HUES6 (cell line): ENCODE results near the gene LRRC25.

Experiments
- H3K27ac ChIP-seq: 2 replicates; pipeline ENCODE4 v1.7.0; 2013; ENCODE audit warnings: low read depth, mild to moderate bottlenecking, low read length, inconsistent platforms
- H3K27me3 ChIP-seq: 2 replicates; pipeline ENCODE4 v1.6.1; 2013; ENCODE audit warnings: low read length; ENCODE audit not compliant: control insufficient read depth, insufficient read depth
- H3K36me3 ChIP-seq: 2 replicates; pipeline ENCODE4 v1.6.1; 2013; ENCODE audit warnings: low read length; ENCODE audit not compliant: control insufficient read depth, insufficient read depth
- H3K4me1 ChIP-seq: 2 replicates; pipeline ENCODE4 v1.6.1; 2013; ENCODE audit warnings: low read length; ENCODE audit not compliant: control insufficient read depth, insufficient read depth
- H3K4me3 ChIP-seq: 2 replicates; pipeline ENCODE4 v1.5.1; 2013; ENCODE audit warnings: low read depth, low read length
- H3K9ac ChIP-seq: one replicate; pipeline ENCODE4 v1.6.1; 2013; ENCODE audit warnings: mild to moderate bottlenecking, low read length
- H3K9me3 ChIP-seq: 2 replicates; pipeline ENCODE4 v1.6.1; 2013; ENCODE audit warnings: low read depth, low read length; ENCODE audit not compliant: control insufficient read depth, insufficient read depth

Gene LRRC25

DNA sequence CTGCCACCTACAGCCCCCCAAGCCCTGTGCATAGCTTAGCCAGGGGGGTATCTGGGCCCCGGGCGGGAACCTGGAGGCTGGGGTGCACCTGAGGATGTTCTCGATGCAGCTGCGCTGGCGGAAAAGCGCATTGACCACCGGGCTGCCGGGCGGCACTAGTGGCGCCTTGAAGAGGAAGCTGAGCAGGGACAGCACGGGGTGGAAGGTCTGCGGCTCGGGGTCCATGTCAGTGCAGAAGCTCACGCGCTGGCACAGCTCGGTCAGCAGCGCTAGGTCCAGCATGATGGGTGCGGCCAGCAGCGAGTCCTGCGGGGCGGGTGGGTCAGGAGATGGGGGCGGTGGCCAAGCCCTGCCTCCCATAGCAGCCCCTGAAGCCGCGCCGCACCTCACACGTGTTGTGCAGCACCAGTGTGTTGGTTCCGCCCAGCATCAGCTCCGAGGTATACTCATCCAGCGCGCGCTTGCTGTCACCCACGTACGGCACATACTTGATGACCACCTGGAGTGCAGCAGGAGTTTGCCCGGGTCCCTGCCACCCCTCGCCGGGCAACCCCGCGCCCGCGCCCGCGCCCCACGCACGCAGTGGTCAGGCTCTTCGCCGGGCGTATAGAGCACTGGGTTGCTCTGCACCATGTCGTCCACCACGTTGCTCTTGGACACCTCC, 37.9 kb upstream of the LRRC25 start:
- no peak overlapping the region for H3K9ac ChIP-seq

DNA sequence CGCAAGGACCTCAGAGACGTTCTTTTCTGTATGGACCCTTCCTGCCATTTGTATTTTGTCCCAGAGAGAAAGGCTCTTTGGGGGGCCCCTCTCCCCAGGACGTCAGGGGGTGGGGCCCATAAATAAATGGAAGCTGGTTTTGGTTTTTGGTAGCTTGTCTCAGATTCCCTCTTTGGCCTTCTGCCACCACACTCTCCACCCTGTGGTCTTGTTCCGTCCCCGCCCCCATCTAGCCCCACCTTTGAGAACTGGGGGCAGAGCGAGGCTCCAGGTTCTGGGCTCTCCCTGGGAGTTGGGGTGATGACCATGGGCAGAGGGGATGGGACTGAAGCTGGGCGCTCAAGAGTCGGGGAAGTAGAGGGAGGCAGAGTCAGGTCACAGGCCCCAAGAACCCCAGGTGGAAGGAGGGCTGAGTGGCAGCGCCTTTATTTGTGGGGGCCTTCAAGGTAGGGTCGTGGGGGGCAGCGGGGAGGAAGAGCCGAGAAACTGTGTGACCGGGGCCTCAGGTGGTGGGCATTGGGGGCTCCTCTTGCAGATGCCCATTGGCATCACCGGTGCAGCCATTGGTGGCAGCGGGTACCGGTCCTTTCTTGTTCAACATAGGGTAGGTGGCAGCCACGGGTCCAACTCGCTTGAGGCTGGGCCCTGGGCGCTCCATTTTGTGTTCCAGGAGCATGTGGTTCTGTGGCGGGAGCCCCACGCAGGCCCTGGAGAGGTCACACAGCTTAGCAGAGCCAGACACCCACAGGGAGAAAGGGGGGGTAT, 37.2 kb upstream of the LRRC25 start:
- H3K9ac ChIP-seq = peak overlapping the region; percentile 22
- peak overlapping the region; percentile 63 for H3K4me3 ChIP-seq
- no peak overlapping the region for H3K27ac ChIP-seq

More for the DNA sequence above, 37.9 kb upstream of the LRRC25 start:
- H3K4me1 ChIP-seq = peaks cover 56% of the 10 kb centered on the region
- no peaks in the 10 kb centered on the region for H3K27me3 ChIP-seq
- no peak overlapping the region for H3K27ac ChIP-seq
- H3K4me3 ChIP-seq = no peak overlapping the region
- no peaks in the 10 kb centered on the region for H3K9me3 ChIP-seq
- H3K36me3 ChIP-seq = peaks cover 20% of the 10 kb centered on the region

DNA sequence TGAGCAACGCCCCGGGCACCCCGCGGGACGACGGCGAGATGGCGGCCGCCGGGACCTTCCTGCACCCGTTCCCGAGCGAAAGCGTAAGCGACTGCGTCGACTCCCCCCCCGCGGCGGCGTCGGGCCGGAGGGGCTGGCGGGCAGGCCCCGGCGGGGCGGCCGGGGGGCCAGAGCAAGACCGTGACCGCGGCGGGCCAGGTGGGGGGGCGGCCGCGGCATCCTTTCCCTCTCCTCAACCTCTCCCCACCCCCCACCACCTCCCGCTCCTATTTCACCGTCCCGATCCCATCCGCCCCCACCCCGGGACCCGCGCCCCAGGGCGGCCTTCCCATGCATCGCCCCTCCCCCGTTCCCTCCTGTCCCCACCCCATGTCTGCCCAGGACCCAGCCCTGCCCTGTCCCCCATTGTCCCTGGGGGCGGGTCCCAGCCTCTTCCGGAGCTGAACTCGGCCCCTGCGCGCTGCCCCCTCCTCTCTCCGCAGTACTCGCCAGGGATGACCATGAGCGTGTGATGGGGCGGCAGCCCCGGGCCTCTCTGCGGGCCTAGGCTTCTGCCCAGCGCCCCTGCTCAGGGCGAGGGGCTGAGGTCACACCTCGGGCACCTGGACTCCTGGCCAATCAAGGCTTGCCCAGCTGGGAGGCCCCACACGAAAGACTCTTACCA, 36.4 kb upstream of the LRRC25 start:
- Histone ChIP-seq H3K9me3 (no peaks in the 10 kb centered on the region), H3K9ac (peak overlapping the region; percentile 22), H3K27ac (no peak overlapping the region), H3K4me3 (peak overlapping the region; percentile 63), H3K36me3 (peaks cover 20% of the 10 kb centered on the region), H3K4me1 (peaks cover 48% of the 10 kb centered on the region), H3K27me3 (no peaks in the 10 kb centered on the region)

More for the DNA sequence above, 37.2 kb upstream of the LRRC25 start:
- peaks cover 20% of the 10 kb centered on the region for H3K36me3 ChIP-seq
- no peaks in the 10 kb centered on the region for H3K27me3 ChIP-seq
- H3K9me3 ChIP-seq = no peaks in the 10 kb centered on the region
- peaks cover 55% of the 10 kb centered on the region for H3K4me1 ChIP-seq

DNA sequence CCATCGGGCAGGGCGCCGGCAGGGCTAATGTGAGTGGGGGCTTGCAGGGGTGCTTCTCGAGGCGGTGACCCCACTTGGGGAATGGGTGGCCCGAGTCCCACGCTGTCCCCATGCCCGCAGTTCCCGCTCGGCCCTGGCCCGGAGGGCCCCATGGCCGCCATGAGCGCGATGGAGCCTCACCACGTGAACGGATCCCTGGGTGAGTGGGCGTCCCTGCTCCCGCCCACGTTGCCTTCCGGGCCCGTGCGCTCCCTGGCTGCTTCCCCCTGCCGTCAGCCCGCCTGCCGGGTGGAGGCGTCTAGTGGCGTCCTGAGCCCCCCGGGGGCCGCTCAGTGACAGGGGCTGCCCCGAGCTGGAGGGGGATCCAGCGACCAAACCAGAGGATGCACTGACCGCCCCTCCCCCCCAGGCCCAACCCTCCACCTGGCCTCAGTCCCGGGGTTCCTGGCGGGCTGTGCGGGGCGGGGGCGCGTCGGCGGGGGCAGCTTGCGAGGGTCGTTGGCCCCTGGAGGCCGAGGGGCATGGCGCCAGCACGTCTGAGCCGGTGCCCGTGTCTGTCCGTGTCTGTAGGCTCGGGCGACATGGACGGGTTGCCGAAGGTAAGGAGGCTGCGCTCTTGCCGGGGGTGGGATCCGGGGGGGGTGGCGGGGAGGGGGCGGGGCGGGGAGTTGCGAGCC, 35.7 kb upstream of the LRRC25 start:
- Histone ChIP-seq H3K9me3 (no peaks in the 10 kb centered on the region), H3K9ac (peak overlapping the region; percentile 70), H3K27ac (peak overlapping the region; percentile 71; the same call in 1 of the 2 replicates), H3K36me3 (peaks cover 20% of the 10 kb centered on the region), H3K4me1 (peaks cover 44% of the 10 kb centered on the region), H3K4me3 (peak overlapping the region; percentile 63), H3K27me3 (no peaks in the 10 kb centered on the region)

DNA sequence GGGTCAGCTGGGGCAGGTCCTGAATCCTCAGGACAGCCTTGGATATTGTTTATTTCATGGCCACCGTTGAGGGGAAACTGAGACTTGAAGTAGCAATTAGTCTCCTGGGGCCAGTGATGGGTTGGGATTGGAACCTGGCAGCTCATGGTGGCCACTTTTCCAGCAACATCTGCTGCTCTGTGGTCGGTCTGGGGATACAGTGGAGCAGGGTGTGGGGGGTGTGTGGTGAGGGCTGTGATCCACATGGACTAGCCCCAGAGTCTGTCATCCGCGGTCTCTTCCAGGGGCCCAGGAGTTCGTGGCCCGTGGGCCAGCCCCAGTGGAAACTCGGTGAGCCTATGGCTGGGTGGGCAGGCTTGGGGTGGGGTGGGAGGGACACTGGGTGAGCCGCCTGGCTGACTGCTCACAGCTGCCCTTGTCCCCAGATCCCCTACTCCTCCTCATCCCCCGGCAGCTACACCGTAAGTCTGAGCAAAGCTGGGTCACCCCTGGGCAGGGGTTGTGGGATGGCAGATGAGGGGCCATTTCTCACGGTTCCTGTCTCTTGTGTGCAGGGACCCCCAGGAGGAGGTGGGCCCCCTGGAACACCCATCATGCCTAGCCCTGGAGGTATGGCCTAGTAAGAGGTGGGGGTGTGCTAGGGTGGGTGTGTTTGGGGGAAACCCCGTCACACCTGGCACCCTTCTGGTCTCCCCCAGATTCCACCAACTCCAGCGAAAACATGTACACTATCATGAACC, 35.0 kb upstream of the LRRC25 start:
- no peaks in the 10 kb centered on the region for H3K9me3 ChIP-seq
- H3K27me3 ChIP-seq = no peaks in the 10 kb centered on the region
- peaks cover 20% of the 10 kb centered on the region for H3K36me3 ChIP-seq
- peak overlapping the region; percentile 63 for H3K4me3 ChIP-seq
- peaks cover 43% of the 10 kb centered on the region for H3K4me1 ChIP-seq
- H3K27ac ChIP-seq = peak overlapping the region; percentile 71; the same call in 1 of the 2 replicates
- peak overlapping the region; percentile 70 for H3K9ac ChIP-seq

DNA sequence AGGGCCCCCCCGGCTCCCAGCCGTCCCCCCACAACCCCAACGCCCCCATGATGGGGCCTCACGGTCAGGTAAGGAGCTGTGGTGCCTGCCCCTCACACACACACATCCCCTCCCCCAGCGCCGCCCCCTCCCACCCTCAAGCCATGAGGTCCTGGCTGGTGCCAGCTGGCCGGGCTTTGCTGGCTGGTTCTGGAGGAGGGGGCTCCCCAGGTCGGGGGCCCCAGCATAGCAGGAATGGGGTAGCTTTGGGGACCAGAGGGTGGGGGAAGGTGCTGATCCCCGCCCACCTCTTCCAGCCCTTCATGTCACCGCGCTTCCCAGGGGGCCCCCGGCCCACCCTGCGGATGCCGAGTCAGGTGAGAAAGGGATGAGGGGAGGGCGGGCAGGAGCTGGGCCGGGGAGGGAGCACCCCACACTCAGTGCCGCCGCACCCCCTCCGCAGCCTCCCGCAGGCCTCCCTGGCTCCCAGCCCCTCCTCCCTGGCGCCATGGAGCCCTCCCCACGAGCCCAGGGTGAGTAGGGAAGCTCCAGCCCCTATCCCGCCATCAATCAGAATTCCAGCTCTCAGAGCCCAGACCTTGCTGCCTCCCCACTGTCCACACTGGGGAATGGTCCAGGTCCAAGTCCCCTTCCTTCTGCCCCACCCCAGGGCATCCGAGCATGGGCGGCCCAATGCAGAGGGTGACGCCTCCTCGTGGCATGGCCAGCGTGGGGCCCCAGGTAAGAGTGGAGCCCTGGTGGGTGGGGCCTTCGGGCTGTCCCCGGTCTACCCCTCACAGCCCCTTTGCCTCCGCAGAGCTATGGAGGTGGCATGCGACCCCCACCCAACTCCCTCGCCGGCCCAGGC, 34.2 kb upstream of the LRRC25 start:
- Histone ChIP-seq H3K36me3 (peaks cover 20% of the 10 kb centered on the region), H3K27me3 (no peaks in the 10 kb centered on the region), H3K9me3 (no peaks in the 10 kb centered on the region), H3K4me3 (0 out of 2 replicates have a peak overlapping the region, but pooled peaks have one; percentile 9), H3K4me1 (peaks cover 42% of the 10 kb centered on the region), H3K9ac (no peak overlapping the region), H3K27ac (no peak overlapping the region)

DNA sequence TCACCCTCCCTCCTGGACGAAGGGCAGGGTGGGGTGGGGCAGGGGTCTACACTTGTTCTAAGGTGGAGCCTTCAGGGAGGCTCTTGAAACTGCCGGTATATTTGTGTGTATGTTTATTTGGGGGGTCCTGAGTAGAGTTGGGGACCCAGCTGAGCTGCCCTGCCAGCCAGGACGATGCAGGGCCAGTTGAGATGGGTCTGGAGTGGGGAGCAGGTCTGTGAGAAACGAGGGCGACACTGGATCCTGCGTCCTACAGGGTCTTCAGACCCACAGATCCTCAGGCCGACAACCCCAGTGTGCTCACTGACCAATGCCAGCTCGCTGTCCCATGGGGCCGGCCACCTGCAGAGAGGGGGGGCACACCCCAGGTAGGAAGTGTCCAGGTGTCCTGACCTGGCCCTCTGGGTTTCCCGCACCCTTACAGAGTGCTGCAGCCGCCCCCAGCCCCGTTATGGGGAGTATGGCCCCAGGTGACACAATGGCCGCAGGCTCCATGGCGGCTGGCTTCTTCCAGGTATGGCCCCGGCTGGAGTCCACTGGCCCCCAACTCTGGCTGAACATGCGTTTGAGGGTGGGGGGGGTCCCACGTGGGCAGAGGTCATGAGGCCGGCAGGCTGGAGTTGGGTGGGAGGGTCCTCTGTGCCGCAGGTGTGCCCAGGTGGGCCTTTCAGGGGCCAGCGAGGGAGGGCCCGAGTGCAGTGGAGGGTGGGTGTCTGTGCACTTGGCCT, 33.2 kb upstream of the LRRC25 start:
- Histone ChIP-seq H3K4me1 (peaks cover 45% of the 10 kb centered on the region), H3K36me3 (peaks cover 11% of the 10 kb centered on the region), H3K27me3 (no peaks in the 10 kb centered on the region), H3K4me3 (no peak overlapping the region), H3K9me3 (no peaks in the 10 kb centered on the region), H3K9ac (no peak overlapping the region), H3K27ac (no peak overlapping the region)

DNA sequence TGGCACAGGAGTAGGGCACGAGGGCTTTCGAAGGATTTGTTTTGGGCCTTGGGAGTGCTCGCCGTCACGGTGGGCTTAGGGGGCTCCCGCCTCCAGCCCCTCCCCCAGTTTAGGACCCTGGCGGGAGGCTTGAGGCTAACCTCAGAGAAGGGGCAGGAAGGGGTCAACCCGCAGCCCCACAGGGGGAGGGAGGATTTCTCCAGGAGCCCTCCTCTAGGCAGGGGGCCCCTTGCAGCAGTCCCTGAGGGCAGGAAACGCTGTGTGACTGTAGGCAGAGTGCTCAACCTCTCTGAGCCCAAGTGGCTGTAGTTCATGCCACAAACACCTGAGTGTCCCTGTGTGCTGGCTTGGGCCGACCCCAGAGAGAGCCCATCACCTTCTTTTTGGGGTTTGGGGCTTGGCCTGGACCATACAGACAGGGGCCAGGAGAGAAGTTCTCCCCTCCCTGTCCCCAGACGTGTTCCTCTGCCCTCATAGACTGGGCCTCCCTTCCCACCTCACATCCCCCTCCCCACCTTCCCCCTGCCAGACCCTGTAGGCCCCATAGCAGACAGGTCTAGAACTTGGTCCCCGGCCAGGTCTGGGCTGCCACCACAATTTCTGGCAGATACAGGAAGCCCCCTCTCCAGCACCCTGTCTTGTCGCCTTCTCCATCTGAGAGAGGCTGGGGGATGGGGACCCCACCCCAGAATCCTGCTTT, 32.4 kb upstream of the LRRC25 start:
- Histone ChIP-seq H3K27ac (peak overlapping the region; percentile 75; the same call in 1 of the 2 replicates), H3K9me3 (no peaks in the 10 kb centered on the region), H3K9ac (peak overlapping the region; percentile 51), H3K36me3 (peaks cover 4% of the 10 kb centered on the region; the same call in 1 of the 2 replicates), H3K27me3 (no peaks in the 10 kb centered on the region), H3K4me3 (peak overlapping the region; percentile 67), H3K4me1 (peaks cover 50% of the 10 kb centered on the region)
